Osteocyte (in vitro differentiated cells): Measurements from ENCODE around the gene SPG7. TPM values are rescaled to one million over a fixed set of nuclear protein-coding genes. Genes with fewer than 3 reads are reported as not detected.

Source experiments
- DNase-seq: peaks from one replicate; pipeline ENCODE4 v3.0.0; 2021; ENCODE audit warnings: mixed read lengths; ENCODE audit not compliant: unreplicated experiment; ENCODE audit errors: extremely low spot score
- H3K27ac Mint-ChIP-seq: one replicate; pipeline ENCODE4 v1.8.0; 2021; ENCODE audit warnings: mild to moderate bottlenecking, mixed read lengths; ENCODE audit not compliant: unreplicated experiment
- H3K27me3 Mint-ChIP-seq: one replicate; pipeline ENCODE4 v1.8.0; 2021; ENCODE audit warnings: mixed read lengths; ENCODE audit not compliant: unreplicated experiment
- H3K36me3 Mint-ChIP-seq: one replicate; pipeline ENCODE4 v1.8.0; 2021; ENCODE audit warnings: mixed read lengths; ENCODE audit not compliant: unreplicated experiment
- H3K4me1 Mint-ChIP-seq: one replicate; pipeline ENCODE4 v1.8.0; 2021; ENCODE audit warnings: mixed read lengths; ENCODE audit not compliant: unreplicated experiment
- H3K4me3 Mint-ChIP-seq: one replicate; pipeline ENCODE4 v1.8.0; 2021; ENCODE audit warnings: mild to moderate bottlenecking, moderate library complexity, mixed read lengths; ENCODE audit not compliant: unreplicated experiment
- H3K9me3 Mint-ChIP-seq: one replicate; pipeline ENCODE4 v1.8.0; 2021; ENCODE audit warnings: mixed read lengths; ENCODE audit not compliant: unreplicated experiment
- CTCF ChIP-seq: fragments of 200-600 bp; sonication (generic); IDR thresholded peaks from 2 replicates; pipeline ENCODE4 v1.5.0; 2021; ENCODE audit warnings: antibody characterized with exemption, mild to moderate bottlenecking, moderate library complexity
- total RNA-seq: library from RNA; stranded (reverse); gene quantifications from 2 replicates; pipeline ENCODE4 v1.2.1, GENCODE V29; 2021

Gene SPG7
- total RNA-seq, 1 donor from 2014 or later = 125 TPM

DNA sequence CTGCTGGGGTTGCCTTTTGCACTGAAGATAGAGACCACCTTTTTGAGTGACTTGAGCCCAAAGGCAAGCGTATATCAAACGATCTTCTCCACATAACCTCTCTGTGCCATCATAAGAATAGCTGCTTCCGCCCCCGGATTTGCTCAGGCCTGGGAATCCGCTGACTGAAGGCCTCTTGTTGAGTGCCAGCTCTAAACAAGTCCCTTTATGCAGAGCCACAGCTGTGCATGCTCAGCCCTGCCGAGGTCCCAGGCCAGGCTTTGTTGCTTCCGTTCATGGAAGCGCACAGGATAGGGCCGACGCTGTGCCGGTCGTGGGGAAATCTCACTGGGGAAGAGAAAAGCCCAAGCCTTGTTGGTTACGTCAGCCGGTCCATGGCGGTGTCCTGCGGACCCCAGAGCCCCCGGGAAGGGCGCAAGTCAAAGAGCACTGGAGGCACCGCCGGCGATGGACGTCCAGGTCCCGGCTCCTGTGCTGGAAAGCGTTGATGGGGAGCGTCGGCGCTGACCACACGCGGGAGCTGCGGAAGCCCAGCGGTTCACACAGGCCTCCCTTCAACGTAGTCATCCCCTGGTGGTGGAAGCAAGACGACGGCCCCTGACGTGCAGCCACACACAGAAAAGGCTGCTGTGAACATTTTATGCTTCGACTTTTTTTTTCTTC, 28.8 kb downstream of the SPG7 start:
- no peaks in the 10 kb centered on the region for H3K4me1 Mint-ChIP-seq
- no peaks in the 10 kb centered on the region for H3K9me3 Mint-ChIP-seq
- H3K27me3 Mint-ChIP-seq = no peaks in the 10 kb centered on the region
- DNase-seq = no peak
- peaks cover 37% of the 10 kb centered on the region for H3K36me3 Mint-ChIP-seq
- no peak overlapping the region for H3K27ac Mint-ChIP-seq
- TF ChIP-seq CTCF = no peak
- H3K4me3 Mint-ChIP-seq = no peak overlapping the region

- Mint-ChIP-seq H3K36me3 (peaks cover 37% of the 10 kb centered on the region), H3K27ac (no peak overlapping the region), H3K4me3 (no peak overlapping the region), H3K27me3 (no peaks in the 10 kb centered on the region), H3K4me1 (no peaks in the 10 kb centered on the region), H3K9me3 (no peaks in the 10 kb centered on the region)
- no peak for DNase-seq
- no peak for TF ChIP-seq CTCF
These were observed 29.3 kb downstream of the SPG7 start for GRCh38 chr16:89537549-89537925.

DNA sequence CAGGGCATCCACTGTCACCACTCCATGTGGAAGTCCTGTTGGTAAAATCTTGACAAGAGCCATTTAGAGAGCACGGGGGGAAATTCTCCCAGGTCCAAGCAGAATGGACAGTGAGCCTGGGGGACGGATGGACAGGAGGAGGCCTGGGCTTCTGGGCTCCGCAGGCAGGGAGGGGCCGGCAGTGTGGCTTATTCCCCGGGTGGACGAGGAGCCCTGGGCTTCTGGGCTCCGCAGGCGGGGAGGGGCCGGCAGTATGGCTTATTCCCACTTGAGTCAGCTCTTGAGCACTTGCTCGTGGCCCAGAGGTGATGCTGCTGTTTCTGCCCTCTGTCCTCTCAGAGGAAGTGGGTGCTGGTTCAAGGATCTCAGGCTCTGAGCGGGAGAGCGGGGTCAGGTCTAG, 30.1 kb downstream of the SPG7 start:
- DNase-seq = no peak
- H3K27me3 Mint-ChIP-seq = no peaks in the 10 kb centered on the region
- TF ChIP-seq CTCF = no peak
- H3K27ac Mint-ChIP-seq = no peak overlapping the region
- no peaks in the 10 kb centered on the region for H3K9me3 Mint-ChIP-seq
- H3K4me1 Mint-ChIP-seq = no peaks in the 10 kb centered on the region
- H3K4me3 Mint-ChIP-seq = no peak overlapping the region
- peaks cover 35% of the 10 kb centered on the region for H3K36me3 Mint-ChIP-seq

GRCh38 chr16:89540557-89540956, 32.4 kb downstream of the SPG7 start:
- peaks cover 17% of the 10 kb centered on the region for H3K36me3 Mint-ChIP-seq
- DNase-seq = no peak
- no peak overlapping the region for H3K4me3 Mint-ChIP-seq
- no peaks in the 10 kb centered on the region for H3K4me1 Mint-ChIP-seq
- H3K27ac Mint-ChIP-seq = no peak overlapping the region
- TF ChIP-seq CTCF = no peak
- H3K9me3 Mint-ChIP-seq = no peaks in the 10 kb centered on the region
- no peaks in the 10 kb centered on the region for H3K27me3 Mint-ChIP-seq

DNA sequence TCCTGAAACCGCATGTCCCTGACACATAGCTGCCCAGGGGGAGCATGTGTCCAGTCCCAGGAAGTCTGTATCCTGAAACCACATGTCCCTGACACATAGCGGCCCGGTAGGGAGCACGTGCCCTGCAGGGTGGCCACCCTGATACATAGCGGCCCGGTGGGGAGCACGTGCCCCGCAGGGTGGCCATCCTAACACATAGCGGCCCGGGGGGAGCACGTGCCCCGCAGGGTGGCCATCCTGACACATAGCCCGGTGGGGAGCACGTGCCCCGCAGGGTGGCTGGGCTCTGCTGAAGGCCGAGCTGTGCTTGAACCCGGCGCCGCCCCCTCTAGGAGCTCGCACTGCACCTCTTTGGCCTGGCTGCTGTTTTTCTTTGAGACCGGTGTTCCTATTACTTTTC, 33.6 kb downstream of the SPG7 start:
- Mint-ChIP-seq H3K27me3 (no peaks in the 10 kb centered on the region), H3K36me3 (peaks cover 19% of the 10 kb centered on the region), H3K4me3 (no peak overlapping the region), H3K27ac (no peak overlapping the region), H3K9me3 (no peaks in the 10 kb centered on the region), H3K4me1 (no peaks in the 10 kb centered on the region)
- no peak for TF ChIP-seq CTCF
- no peak for DNase-seq
